OCI-LY1 (cell line): Measurements from ENCODE around the gene PPP2R2D.
"Not testable (repeated sequence)": the region's sequence is repeated elsewhere in the genome, so short reads cannot be mapped to it uniquely, and the experiment has no call there.

Source experiments
- H2AFZ ChIP-seq: fragments of 200-600 bp; sonication (generic), shearing (Covaris generic); 2 replicates; pipeline ENCODE4 v1.6.0; 2014; ENCODE audit warnings: antibody characterized with exemption, mild to moderate bottlenecking, low read length
- H3F3A ChIP-seq: fragments of 200-600 bp; sonication (generic), shearing (Covaris generic); 2 replicates; pipeline ENCODE4 v1.6.0; 2014; ENCODE audit warnings: mild to moderate bottlenecking, antibody characterized with exemption, low read length, moderate library complexity; ENCODE audit not compliant: insufficient read depth
- H3K27ac ChIP-seq: fragments of 200-600 bp; sonication (generic); 2 replicates; pipeline ENCODE4 v1.5.1; 2014; ENCODE audit warnings: low read length, mixed run types, mild to moderate bottlenecking, low read depth; ENCODE audit not compliant: poor library complexity, severe bottlenecking
- H3K27me3 ChIP-seq: fragments of 200-600 bp; sonication (generic); 2 replicates; pipeline ENCODE4 v1.6.0; 2014; ENCODE audit warnings: antibody characterized with exemption, mild to moderate bottlenecking, low read length, moderate library complexity; ENCODE audit not compliant: insufficient read depth
- H3K36me3 ChIP-seq: fragments of 200-600 bp; sonication (generic); 2 replicates; pipeline ENCODE4 v1.6.1; 2014; ENCODE audit warnings: mild to moderate bottlenecking, antibody characterized with exemption, low read length, moderate library complexity, mixed read lengths; ENCODE audit not compliant: insufficient read depth
- H3K4me1 ChIP-seq: fragments of 200-600 bp; sonication (generic); 2 replicates; pipeline ENCODE4 v1.5.1; 2014; ENCODE audit warnings: mild to moderate bottlenecking, low read length, moderate library complexity; ENCODE audit not compliant: insufficient read depth, severe bottlenecking
- H3K4me2 ChIP-seq: fragments of 200-600 bp; sonication (generic), shearing (Covaris generic); 2 replicates; pipeline ENCODE4 v1.6.1; 2014; ENCODE audit warnings: low read length
- H3K4me3 ChIP-seq: fragments of 200-600 bp; sonication (generic); 2 replicates; pipeline ENCODE4 v1.5.1; 2014; ENCODE audit warnings: low read length, low read depth, mild to moderate bottlenecking, mixed read lengths; ENCODE audit not compliant: poor library complexity, severe bottlenecking
- H3K79me2 ChIP-seq: fragments of 200-600 bp; shearing (Covaris generic); 2 replicates; pipeline ENCODE4 v1.6.1; 2016; ENCODE audit warnings: mixed run types, low read length, mixed read lengths; ENCODE audit not compliant: insufficient read depth
- H3K9ac ChIP-seq: fragments of 200-600 bp; sonication (generic), shearing (Covaris generic); 2 replicates; pipeline ENCODE4 v1.6.1; 2014; ENCODE audit warnings: mild to moderate bottlenecking, low read length, mixed read lengths
- H3K9me2 ChIP-seq: fragments of 200-600 bp; sonication (generic), shearing (Covaris generic); 2 replicates; pipeline ENCODE4 v1.6.1; 2014; ENCODE audit warnings: low read depth, mild to moderate bottlenecking, low read length, mixed read lengths
- H3K9me3 ChIP-seq: fragments of 200-600 bp; shearing (Covaris generic); 2 replicates; pipeline ENCODE4 v1.6.1; 2014; ENCODE audit warnings: low read length, mixed read lengths
- H4K20me1 ChIP-seq: fragments of 200-600 bp; sonication (generic), shearing (Covaris generic); 2 replicates; pipeline ENCODE4 v1.6.0; 2016; ENCODE audit warnings: mild to moderate bottlenecking, low read length; ENCODE audit not compliant: insufficient read depth
- CTCF ChIP-seq: fragments of 200-600 bp; sonication (generic), shearing (Covaris generic); IDR thresholded peaks from 2 replicates; pipeline ENCODE4 v1.5.1; 2017; ENCODE audit warnings: mild to moderate bottlenecking, antibody characterized with exemption, low read length, moderate library complexity, mixed read lengths
- EZH2 ChIP-seq: fragments of 200-600 bp; sonication (generic), shearing (Covaris generic); IDR thresholded peaks from 2 replicates; pipeline ENCODE4 v1.8.0; 2017; ENCODE audit warnings: borderline replicate concordance, mixed run types, mild to moderate bottlenecking, antibody characterized with exemption, low read length, moderate library complexity, mixed read lengths

Gene PPP2R2D

GRCh38 chr10:131948501-131948900 lies 47.7 kb downstream of the PPP2R2D start:
- Histone ChIP-seq H3K4me2 (no peak overlapping the region), H3K4me1 (no peaks in the 10 kb centered on the region), H3K27me3 (no peaks in the 10 kb centered on the region), H3K9me3 (no peaks in the 10 kb centered on the region), H3K27ac (no peak overlapping the region), H3K4me3 (no peak overlapping the region), H3K36me3 (peaks cover 73% of the 10 kb centered on the region), H3F3A (no peaks in the 10 kb centered on the region), H3K79me2 (no peaks in the 10 kb centered on the region), H2AFZ (no peak overlapping the region), H4K20me1 (no peaks in the 10 kb centered on the region), H3K9me2 (no peaks in the 10 kb centered on the region), H3K9ac (no peak overlapping the region)
- TF ChIP-seq EZH2, result no peak

DNA sequence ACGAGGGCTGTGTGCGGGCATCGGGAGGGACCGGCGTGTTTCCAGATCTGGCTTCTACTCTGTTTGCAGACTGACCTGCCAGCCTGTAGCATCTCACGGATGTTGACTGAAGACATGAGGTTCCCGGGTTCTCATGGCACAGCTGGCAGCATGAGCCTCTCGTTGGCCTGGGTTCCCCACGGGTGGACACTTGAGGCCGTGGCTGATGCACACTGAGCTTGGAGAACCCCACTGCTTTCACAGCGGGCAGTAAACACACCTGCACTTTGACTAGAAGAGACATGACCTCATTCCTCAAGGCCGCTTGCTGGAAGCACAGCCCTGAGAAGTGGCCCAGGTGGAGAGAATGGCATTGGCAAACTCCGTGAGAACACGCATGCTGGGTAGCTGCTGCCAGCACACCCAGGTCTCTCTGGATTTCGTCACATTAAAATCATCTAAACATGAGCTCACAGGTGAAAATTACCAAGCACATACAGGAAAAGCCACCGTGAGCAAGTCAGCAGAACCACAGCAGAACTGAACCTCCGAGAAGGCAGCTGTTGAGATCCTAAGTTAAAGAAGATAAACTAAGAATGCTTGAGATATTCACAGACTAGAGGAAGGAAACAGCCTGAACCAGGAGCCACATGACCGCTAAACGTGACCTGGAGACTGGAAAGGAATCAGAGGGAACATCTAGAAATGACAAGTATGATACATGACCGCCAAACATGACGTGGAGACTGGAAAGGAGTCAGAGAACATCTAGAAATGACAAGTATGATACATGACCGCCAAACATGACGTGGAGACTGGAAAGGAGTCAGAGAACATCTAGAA lies 48.4 kb downstream of the PPP2R2D start:
- peaks cover 73% of the 10 kb centered on the region for H3K36me3 ChIP-seq
- no peak overlapping the region for H2AFZ ChIP-seq
- no peaks in the 10 kb centered on the region for H3F3A ChIP-seq
- no peak overlapping the region for H3K4me2 ChIP-seq
- H3K9ac ChIP-seq, result no peak overlapping the region
- no peak for TF ChIP-seq CTCF
- no peak for TF ChIP-seq EZH2
- H3K4me3 ChIP-seq, result no peak overlapping the region
- H3K9me3 ChIP-seq, result no peaks in the 10 kb centered on the region
- H3K27ac ChIP-seq, result no peak overlapping the region
- H3K4me1 ChIP-seq, result no peaks in the 10 kb centered on the region
- no peaks in the 10 kb centered on the region for H4K20me1 ChIP-seq
- no peaks in the 10 kb centered on the region for H3K79me2 ChIP-seq
- H3K9me2 ChIP-seq, result no peaks in the 10 kb centered on the region
- no peaks in the 10 kb centered on the region for H3K27me3 ChIP-seq

DNA sequence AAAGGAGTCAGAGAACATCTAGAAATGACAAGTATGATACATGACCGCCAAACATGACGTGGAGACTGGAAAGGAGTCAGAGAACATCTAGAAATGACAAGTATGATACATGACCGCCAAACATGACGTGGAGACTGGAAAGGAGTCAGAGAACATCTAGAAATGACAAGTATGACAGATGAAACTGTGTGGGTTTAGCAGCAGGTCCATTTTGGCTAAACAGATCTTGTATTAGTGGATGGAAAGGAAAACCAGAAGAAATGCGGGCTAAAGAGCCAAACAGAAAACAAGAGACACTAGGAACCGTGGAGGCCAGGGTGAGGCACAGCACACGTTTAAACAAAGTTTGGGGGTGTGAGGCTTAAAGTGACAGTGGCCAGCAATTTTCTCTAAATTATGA lies 49.1 kb downstream of the PPP2R2D start:
- not testable (repeated sequence) for H2AFZ ChIP-seq, H3K27ac ChIP-seq, H3K79me2 ChIP-seq, H3K4me1 ChIP-seq, H3K4me2 ChIP-seq, H3K9me2 ChIP-seq, H3K4me3 ChIP-seq, H3F3A ChIP-seq, H4K20me1 ChIP-seq, H3K27me3 ChIP-seq, H3K9ac ChIP-seq, H3K9me3 ChIP-seq
- H3K36me3 ChIP-seq, result peaks cover 73% of the 10 kb centered on the region

GRCh38 chr10:131954356-131954965 lies 53.7 kb downstream of the PPP2R2D start:
- Histone ChIP-seq H2AFZ (no peak overlapping the region), H3K27ac (no peak overlapping the region), H4K20me1 (no peaks in the 10 kb centered on the region), H3K9me3 (no peaks in the 10 kb centered on the region), H3K9me2 (no peaks in the 10 kb centered on the region), H3K4me3 (no peak overlapping the region), H3K36me3 (peaks cover 64% of the 10 kb centered on the region), H3K79me2 (no peaks in the 10 kb centered on the region), H3K4me2 (no peak overlapping the region), H3K4me1 (no peaks in the 10 kb centered on the region), H3K9ac (no peak overlapping the region), H3K27me3 (no peaks in the 10 kb centered on the region), H3F3A (no peaks in the 10 kb centered on the region)
- TF ChIP-seq CTCF (no peak), EZH2 (no peak)
